ENCODE data around the gene RTN4RL1. TPM values are rescaled to one million over a fixed set of nuclear protein-coding genes. Genes with fewer than 3 reads are reported as not detected.

Gene RTN4RL1
- polyA plus RNA-seq, 2 donors: 0.89 to 2.0 TPM

GRCh38 chr17:1919201-1919600 lies 105.9 kb downstream of the RTN4RL1 start:
- Histone ChIP-seq H3K27me3 (ENCODE audit: control insufficient read depth in 1 of 2, insufficient read depth in 2 of 2, low read length in 2 of 2) (peaks cover 0 to 4% of the 10 kb centered on the region in 2 donors), H3K36me3 (ENCODE audit: control insufficient read depth in 2 of 2, insufficient read depth in 2 of 2, low read length in 1 of 2) (no peaks in the 10 kb centered on the region), H3K4me1 (ENCODE audit: control insufficient read depth in 2 of 2, insufficient read depth in 2 of 2, low read length in 1 of 2) (no peaks in the 10 kb centered on the region), H3K9me3 (ENCODE audit: control insufficient read depth in 2 of 2, insufficient read depth in 1 of 2, low read depth in 1 of 2, low read length in 1 of 2) (no peaks in the 10 kb centered on the region), H3K4me3 (ENCODE audit: low read depth in 1 of 2, low read length in 2 of 2) (no peak overlapping the region), H3K27ac (ENCODE audit: low read depth in 2 of 2, low read length in 1 of 2) (no peak overlapping the region)
- WGBS, 2 donors: 80 to 81% methylated on average over 13 of the region's 13 CpGs

GRCh38 chr17:1918346-1919162 lies 106.6 kb downstream of the RTN4RL1 start:
- H3K4me3 ChIP-seq (ENCODE audit: low read depth in 1 of 2, low read length in 2 of 2): no peak overlapping the region
- H3K36me3 ChIP-seq (ENCODE audit: control insufficient read depth in 2 of 2, insufficient read depth in 2 of 2, low read length in 1 of 2): no peaks in the 10 kb centered on the region
- peaks cover 0 to 4% of the 10 kb centered on the region in 2 donors for H3K27me3 ChIP-seq (ENCODE audit: control insufficient read depth in 1 of 2, insufficient read depth in 2 of 2, low read length in 2 of 2)
- no peak overlapping the region for H3K27ac ChIP-seq (ENCODE audit: low read depth in 2 of 2, low read length in 1 of 2)
- whole genome bisulfite sequencing, 2 donors: 90 to 92% methylated on average over 29 of the region's 29 CpGs
- no peaks in the 10 kb centered on the region for H3K9me3 ChIP-seq (ENCODE audit: control insufficient read depth in 2 of 2, insufficient read depth in 1 of 2, low read depth in 1 of 2, low read length in 1 of 2)
- H3K4me1 ChIP-seq (ENCODE audit: control insufficient read depth in 2 of 2, insufficient read depth in 2 of 2, low read length in 1 of 2): no peaks in the 10 kb centered on the region

- Histone ChIP-seq H3K9me3 (ENCODE audit: control insufficient read depth in 2 of 2, insufficient read depth in 1 of 2, low read depth in 1 of 2, low read length in 1 of 2) (no peaks in the 10 kb centered on the region), H3K4me3 (ENCODE audit: low read depth in 1 of 2, low read length in 2 of 2) (no peak overlapping the region), H3K4me1 (ENCODE audit: control insufficient read depth in 2 of 2, insufficient read depth in 2 of 2, low read length in 1 of 2) (no peaks in the 10 kb centered on the region), H3K27me3 (ENCODE audit: control insufficient read depth in 1 of 2, insufficient read depth in 2 of 2, low read length in 2 of 2) (peaks cover 0 to 4% of the 10 kb centered on the region in 2 donors), H3K36me3 (ENCODE audit: control insufficient read depth in 2 of 2, insufficient read depth in 2 of 2, low read length in 1 of 2) (no peaks in the 10 kb centered on the region), H3K27ac (ENCODE audit: low read depth in 2 of 2, low read length in 1 of 2) (no peak overlapping the region)
- 80 to 82% methylated on average over 29 of the region's 29 CpGs for WGBS, 2 donors
Measured at GRCh38 chr17:1916963-1917715, 108.0 kb downstream of the RTN4RL1 start.

GRCh38 chr17:1916316-1916715 lies 108.8 kb downstream of the RTN4RL1 start:
- H3K36me3 ChIP-seq (ENCODE audit: control insufficient read depth in 2 of 2, insufficient read depth in 2 of 2, low read length in 1 of 2): no peaks in the 10 kb centered on the region
- WGBS, 2 donors: 58 to 68% methylated on average over 14 of the region's 14 CpGs
- H3K9me3 ChIP-seq (ENCODE audit: control insufficient read depth in 2 of 2, insufficient read depth in 1 of 2, low read depth in 1 of 2, low read length in 1 of 2): no peaks in the 10 kb centered on the region
- peaks cover 0 to 4% of the 10 kb centered on the region in 2 donors for H3K27me3 ChIP-seq (ENCODE audit: control insufficient read depth in 1 of 2, insufficient read depth in 2 of 2, low read length in 2 of 2)
- H3K27ac ChIP-seq (ENCODE audit: low read depth in 2 of 2, low read length in 1 of 2): no peak overlapping the region
- no peaks in the 10 kb centered on the region for H3K4me1 ChIP-seq (ENCODE audit: control insufficient read depth in 2 of 2, insufficient read depth in 2 of 2, low read length in 1 of 2)
- H3K4me3 ChIP-seq (ENCODE audit: low read depth in 1 of 2, low read length in 2 of 2): no peak overlapping the region

GRCh38 chr17:1915889-1916288 lies 109.2 kb downstream of the RTN4RL1 start:
- no peak overlapping the region for H3K27ac ChIP-seq (ENCODE audit: low read depth in 2 of 2, low read length in 1 of 2)
- H3K36me3 ChIP-seq (ENCODE audit: control insufficient read depth in 2 of 2, insufficient read depth in 2 of 2, low read length in 1 of 2): no peaks in the 10 kb centered on the region
- H3K4me3 ChIP-seq (ENCODE audit: low read depth in 1 of 2, low read length in 2 of 2): no peak overlapping the region
- H3K9me3 ChIP-seq (ENCODE audit: control insufficient read depth in 2 of 2, insufficient read depth in 1 of 2, low read depth in 1 of 2, low read length in 1 of 2): no peaks in the 10 kb centered on the region
- H3K4me1 ChIP-seq (ENCODE audit: control insufficient read depth in 2 of 2, insufficient read depth in 2 of 2, low read length in 1 of 2): no peaks in the 10 kb centered on the region
- H3K27me3 ChIP-seq (ENCODE audit: control insufficient read depth in 1 of 2, insufficient read depth in 2 of 2, low read length in 2 of 2): peaks cover 0 to 4% of the 10 kb centered on the region in 2 donors
- WGBS, 2 donors: 79 to 81% methylated on average over 12 of the region's 12 CpGs

- Histone ChIP-seq H3K27me3 (ENCODE audit: control insufficient read depth in 1 of 2, insufficient read depth in 2 of 2, low read length in 2 of 2) (peaks cover 0 to 4% of the 10 kb centered on the region in 2 donors), H3K4me3 (ENCODE audit: low read depth in 1 of 2, low read length in 2 of 2) (no peak overlapping the region), H3K4me1 (ENCODE audit: control insufficient read depth in 2 of 2, insufficient read depth in 2 of 2, low read length in 1 of 2) (no peaks in the 10 kb centered on the region), H3K9me3 (ENCODE audit: control insufficient read depth in 2 of 2, insufficient read depth in 1 of 2, low read depth in 1 of 2, low read length in 1 of 2) (no peaks in the 10 kb centered on the region), H3K27ac (ENCODE audit: low read depth in 2 of 2, low read length in 1 of 2) (no peak overlapping the region), H3K36me3 (ENCODE audit: control insufficient read depth in 2 of 2, insufficient read depth in 2 of 2, low read length in 1 of 2) (no peaks in the 10 kb centered on the region)
- 54 to 60% methylated on average over 8 of the region's 8 CpGs for WGBS, 2 donors
Measured at GRCh38 chr17:1914661-1915083, 110.5 kb downstream of the RTN4RL1 start.

- Histone ChIP-seq H3K27ac (ENCODE audit: low read depth in 2 of 2, low read length in 1 of 2) (no peak overlapping the region), H3K4me1 (ENCODE audit: control insufficient read depth in 2 of 2, insufficient read depth in 2 of 2, low read length in 1 of 2) (no peaks in the 10 kb centered on the region), H3K4me3 (ENCODE audit: low read depth in 1 of 2, low read length in 2 of 2) (no peak overlapping the region), H3K27me3 (ENCODE audit: control insufficient read depth in 1 of 2, insufficient read depth in 2 of 2, low read length in 2 of 2) (peaks cover 0 to 4% of the 10 kb centered on the region in 2 donors), H3K36me3 (ENCODE audit: control insufficient read depth in 2 of 2, insufficient read depth in 2 of 2, low read length in 1 of 2) (no peaks in the 10 kb centered on the region), H3K9me3 (ENCODE audit: control insufficient read depth in 2 of 2, insufficient read depth in 1 of 2, low read depth in 1 of 2, low read length in 1 of 2) (no peaks in the 10 kb centered on the region)
- 83 to 84% methylated on average over 14 of the region's 14 CpGs for WGBS, 2 donors
Measured at GRCh38 chr17:1913702-1914101, 111.4 kb downstream of the RTN4RL1 start.

- 56% methylated on average over 7 of the region's 7 CpGs for WGBS, 2 donors
- Histone ChIP-seq H3K9me3 (ENCODE audit: control insufficient read depth in 2 of 2, insufficient read depth in 1 of 2, low read depth in 1 of 2, low read length in 1 of 2) (no peaks in the 10 kb centered on the region), H3K4me1 (ENCODE audit: control insufficient read depth in 2 of 2, insufficient read depth in 2 of 2, low read length in 1 of 2) (peaks cover 2 to 3% of the 10 kb centered on the region in 2 donors), H3K27ac (ENCODE audit: low read depth in 2 of 2, low read length in 1 of 2) (no peak overlapping the region), H3K27me3 (ENCODE audit: control insufficient read depth in 1 of 2, insufficient read depth in 2 of 2, low read length in 2 of 2) (peaks cover 0 to 4% of the 10 kb centered on the region in 2 donors), H3K36me3 (ENCODE audit: control insufficient read depth in 2 of 2, insufficient read depth in 2 of 2, low read length in 1 of 2) (no peaks in the 10 kb centered on the region), H3K4me3 (ENCODE audit: low read depth in 1 of 2, low read length in 2 of 2) (no peak overlapping the region)
Measured at GRCh38 chr17:1912146-1912545, 113.0 kb downstream of the RTN4RL1 start.

GRCh38 chr17:1909985-1910384 lies 115.1 kb downstream of the RTN4RL1 start:
- no peaks in the 10 kb centered on the region for H3K27me3 ChIP-seq (ENCODE audit: control insufficient read depth in 1 of 2, insufficient read depth in 2 of 2, low read length in 2 of 2)
- peaks cover 2 to 3% of the 10 kb centered on the region in 2 donors for H3K4me1 ChIP-seq (ENCODE audit: control insufficient read depth in 2 of 2, insufficient read depth in 2 of 2, low read length in 1 of 2)
- no peak overlapping the region for H3K27ac ChIP-seq (ENCODE audit: low read depth in 2 of 2, low read length in 1 of 2)
- H3K36me3 ChIP-seq (ENCODE audit: control insufficient read depth in 2 of 2, insufficient read depth in 2 of 2, low read length in 1 of 2): no peaks in the 10 kb centered on the region
- no peak overlapping the region for H3K4me3 ChIP-seq (ENCODE audit: low read depth in 1 of 2, low read length in 2 of 2)
- no peaks in the 10 kb centered on the region for H3K9me3 ChIP-seq (ENCODE audit: control insufficient read depth in 2 of 2, insufficient read depth in 1 of 2, low read depth in 1 of 2, low read length in 1 of 2)
- WGBS, 2 donors: 73 to 76% methylated on average over 3 of the region's 3 CpGs

Measured in esophagus (tissue), 2 donors.